Stimulated activated CD8-positive, alpha-beta memory T cell treated with anti-CD3 and anti-CD28 coated beads, Interleukin-12 subunit alpha, Interleukin-12 subunit beta, amount 100 ng/mL, for 1 hour (primary cell): Measurements from ENCODE around the gene CCNI2.

Experiments
- DNase-seq: peaks from one replicate; pipeline ENCODE4 v3.0.0-alpha.2; 2020; ENCODE audit warnings: low read depth

CCNI2 gene, protein sequence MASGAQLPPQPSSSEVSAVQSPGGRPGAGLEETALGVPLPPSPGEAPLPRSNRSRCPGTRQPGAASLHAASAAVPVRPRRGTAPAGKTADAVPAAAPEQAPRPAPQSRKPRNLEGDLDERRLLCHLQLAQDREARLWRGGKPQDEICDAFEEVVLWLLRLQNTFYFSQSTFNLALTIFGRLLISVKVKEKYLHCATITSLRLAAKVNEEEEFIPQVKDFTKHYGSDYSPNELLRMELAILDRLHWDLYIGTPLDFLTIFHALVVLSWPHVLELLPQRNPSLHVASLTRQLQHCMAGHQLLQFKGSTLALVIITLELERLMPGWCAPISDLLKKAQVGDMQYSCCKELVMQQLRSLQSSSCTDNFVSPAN

DNA sequence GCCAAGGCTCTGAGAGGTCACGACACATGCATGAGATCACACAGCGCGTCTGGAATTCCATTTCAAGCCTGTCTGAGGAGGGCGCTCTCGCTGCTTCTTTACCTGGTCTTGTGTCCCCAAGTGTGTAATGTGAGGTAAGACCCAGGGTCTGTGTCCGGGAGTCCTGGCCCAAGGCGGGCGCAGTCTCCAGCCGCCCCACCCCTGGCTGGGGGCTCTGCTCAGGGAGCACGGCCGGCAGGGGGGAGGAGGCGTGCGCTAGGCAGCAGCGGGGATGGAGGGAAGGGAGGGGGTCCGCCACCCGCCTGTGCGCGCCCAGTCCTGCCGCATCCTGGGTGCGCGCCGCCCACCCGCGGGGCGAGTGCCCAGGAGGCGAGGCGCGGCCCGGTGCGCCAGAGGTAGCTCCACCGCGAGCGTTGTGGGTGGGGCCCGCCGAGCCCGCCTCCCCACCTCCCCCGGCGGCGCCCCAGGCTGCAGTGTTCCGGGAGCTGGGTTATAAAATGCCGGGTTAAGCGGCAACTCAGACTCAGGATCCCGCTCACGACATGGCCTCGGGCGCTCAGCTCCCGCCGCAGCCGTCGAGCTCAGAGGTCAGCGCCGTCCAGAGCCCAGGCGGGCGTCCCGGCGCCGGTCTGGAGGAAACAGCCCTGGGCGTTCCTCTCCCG is at the start of gene CCNI2:
TSS of gene CCNI2 (plus strand) at position 473 of the 662 bp plus-strand sequence. CDS start at position 543, 70 bp downstream.
- peak; percentile 45 for DNase-seq

DNA sequence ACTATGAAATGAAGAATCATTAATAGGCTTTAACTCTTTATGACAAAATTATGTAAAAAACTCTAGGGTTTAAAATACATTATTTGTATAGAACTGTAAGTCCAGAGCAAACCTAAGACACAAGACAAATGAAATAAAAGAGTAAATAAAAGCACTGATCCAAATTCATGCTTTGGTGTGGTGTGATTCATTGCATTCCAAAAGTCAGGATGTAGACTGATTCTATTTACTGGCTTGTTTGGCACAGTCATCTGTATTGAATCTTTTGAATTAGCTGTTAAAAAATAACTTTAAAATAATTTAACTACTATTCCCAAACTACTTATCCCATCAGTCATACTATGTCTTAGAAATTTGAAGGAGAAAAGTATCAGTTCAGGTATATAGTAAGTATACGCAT is 42.4 kb upstream of the CCNI2 start:
- no peak for DNase-seq

DNA sequence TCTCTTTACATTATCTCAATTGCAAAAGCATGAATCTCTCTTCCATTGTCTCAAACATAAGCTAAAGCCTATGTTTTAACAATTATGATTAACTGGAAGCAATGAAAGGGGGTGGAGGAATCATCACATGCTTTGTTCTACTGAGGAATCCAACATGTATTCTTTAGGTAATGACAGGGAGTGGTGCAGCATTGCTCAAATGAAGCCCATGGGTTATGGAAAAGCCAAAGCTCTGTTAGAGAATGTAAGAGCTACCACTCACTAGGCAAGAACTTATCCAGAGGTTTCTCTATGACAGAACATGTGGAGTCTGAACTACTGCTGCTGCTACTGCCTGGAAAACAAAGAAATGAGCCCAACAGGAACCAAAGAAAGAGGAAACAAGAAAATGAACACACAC is 38.6 kb upstream of the CCNI2 start:
- no peak for DNase-seq

DNA sequence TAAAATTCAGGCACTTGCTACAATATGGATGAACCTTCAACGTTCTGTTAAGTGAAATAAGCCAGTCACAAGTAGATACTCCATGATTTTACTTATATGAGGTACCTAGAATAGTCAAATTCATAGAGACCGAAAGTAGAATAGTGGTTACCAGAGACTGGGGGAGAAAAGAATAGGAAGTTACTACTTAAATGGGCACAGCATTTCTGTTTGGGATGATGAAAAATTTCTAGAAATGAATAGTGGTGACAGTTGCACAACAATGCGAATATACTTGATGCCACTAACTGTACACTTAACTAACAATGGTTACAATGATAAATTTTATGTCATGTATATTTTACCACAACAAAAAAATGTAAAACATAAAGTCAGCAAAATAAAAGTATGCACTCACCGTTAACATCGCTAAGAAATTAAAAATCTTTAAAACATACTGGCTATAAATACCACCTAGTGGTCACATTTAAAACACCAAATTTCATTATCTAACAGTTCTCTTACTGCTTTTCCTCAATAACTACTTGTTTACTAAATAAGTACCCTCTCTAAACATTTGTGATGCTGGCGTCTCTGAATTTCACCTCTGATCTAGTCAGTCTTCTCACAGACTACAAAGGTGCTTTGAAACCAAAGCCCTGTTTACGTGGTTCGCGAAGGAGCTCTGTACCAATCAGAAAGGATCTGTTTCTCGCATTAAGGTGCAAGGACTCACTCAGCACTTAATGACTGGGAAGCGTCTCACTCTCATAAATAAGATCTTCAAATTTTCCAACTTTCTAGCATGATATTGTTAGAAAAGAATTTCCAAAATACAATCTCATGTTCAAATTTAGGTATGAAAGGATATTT is 32.5 kb upstream of the CCNI2 start:
- no peak for DNase-seq

DNA sequence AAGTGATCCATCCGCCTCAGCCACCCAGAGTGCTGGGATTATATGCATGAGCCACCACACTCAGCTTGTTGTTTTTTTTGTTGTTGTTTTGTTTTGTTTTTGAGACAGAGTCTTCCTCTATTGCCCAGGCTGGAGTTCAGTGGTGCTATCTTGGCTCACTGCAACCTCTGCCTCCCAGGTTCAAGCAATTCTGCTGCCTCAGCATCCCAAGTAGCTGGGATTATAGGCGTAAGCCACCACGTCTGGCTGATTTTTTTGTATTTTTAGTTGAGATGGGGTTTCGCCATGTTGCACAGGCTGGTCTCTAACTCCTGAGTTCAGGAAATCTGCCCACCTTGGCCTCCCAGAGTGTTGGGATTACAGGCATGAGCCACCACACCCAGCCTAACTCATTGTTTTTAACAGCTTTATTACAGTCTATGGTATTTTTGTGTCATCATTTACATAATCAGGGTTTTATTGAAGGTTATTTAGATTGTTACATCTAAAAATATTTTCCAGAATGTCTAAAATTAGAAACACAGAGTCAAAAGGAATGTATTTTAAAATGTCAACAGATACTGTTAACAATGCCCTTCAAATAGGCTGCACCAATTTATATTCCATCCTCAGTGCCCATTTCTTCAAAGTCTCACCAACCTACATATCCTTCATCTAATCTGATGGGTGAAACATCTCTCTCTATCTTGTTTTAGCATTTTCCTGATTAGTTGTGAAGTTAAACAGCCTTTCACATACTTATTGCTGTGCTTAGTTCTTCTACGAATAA is 28.5 kb upstream of the CCNI2 start:
- DNase-seq, result no peak

DNA sequence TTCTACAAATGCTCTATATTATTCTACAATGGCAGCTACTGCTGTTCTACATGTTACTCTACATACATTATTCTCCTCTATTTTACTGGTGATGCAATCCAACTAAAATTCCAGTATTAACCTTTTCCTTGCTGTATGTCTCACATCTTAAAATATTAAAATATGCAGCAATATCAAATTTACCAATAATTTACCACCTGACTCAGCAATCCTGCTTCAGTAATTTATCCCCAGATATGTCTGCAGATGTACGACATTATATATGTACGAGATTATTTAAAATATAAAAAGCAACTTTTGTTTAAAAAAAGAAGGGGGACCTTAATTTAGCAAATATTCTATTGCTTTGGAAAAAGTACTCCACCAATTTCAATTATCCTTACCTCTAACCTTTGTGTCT is 21.5 kb upstream of the CCNI2 start:
- no peak for DNase-seq

DNA sequence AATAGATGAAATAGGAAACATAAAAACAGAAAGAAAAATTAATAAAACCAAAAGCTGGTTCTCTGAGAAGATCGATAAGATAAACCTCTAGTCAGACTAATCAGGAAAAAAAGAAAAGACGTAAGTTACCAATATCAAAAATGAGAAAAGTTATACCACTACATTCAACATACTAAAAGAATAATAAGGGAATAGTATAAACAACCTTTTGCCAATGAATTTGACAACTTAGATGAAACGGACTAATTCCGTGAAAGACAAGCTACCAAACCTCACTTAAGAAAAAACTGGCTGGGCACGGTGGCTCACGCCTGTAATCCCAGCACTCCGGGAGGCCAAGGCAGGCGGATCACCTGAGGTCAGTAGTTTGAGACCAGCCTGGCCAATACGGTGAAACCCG is 17.3 kb upstream of the CCNI2 start:
- no peak for DNase-seq

DNA sequence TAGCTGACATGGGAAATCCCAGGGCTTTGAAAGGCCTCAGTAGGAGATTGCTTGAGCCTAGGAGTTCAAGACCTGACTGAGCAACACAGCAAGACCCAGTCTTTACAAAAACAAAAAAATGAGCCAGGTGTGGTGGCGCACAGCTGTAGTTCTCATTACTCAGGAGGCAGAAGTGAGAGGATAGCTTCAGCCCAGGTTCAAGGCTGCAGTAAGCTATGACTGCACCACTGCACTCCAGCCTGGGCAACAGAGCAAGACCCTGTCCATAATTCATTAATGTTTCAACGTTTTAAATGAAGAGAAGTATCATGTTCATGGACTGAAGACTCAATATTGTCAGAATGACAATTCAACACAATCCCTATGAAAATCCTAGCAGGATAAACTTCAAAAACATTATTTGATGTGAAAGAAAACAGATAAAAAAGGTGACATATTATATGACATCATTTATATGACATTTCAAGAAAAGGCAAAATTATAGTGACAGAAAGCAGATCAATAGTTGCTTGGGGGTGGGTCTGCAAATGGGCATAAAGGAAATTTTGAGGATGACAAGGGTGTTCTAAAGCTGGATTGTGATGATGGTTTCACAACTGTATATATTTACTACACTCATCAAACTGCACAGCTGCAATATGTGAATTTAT is 13.6 kb upstream of the CCNI2 start:
- no peak for DNase-seq

DNA sequence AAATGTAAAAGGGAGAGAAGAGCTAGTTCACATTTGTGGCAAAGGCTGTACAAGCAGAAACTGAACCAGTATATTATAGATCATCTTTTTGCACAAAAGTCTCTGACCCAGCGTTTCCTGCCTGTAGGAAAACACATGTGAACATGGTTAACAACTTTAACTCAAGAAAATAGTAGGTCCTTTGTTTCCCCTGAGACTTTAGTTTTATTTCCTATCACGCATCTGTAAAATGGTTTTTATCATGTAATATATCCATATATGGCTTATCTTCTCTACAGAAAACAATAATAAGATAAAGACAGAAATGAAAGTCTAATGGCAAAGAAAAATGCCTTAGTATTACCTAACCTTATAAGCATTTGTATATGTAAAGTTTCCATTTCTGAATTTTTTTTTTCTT is 12.5 kb upstream of the CCNI2 start:
- DNase-seq, result no peak

DNA sequence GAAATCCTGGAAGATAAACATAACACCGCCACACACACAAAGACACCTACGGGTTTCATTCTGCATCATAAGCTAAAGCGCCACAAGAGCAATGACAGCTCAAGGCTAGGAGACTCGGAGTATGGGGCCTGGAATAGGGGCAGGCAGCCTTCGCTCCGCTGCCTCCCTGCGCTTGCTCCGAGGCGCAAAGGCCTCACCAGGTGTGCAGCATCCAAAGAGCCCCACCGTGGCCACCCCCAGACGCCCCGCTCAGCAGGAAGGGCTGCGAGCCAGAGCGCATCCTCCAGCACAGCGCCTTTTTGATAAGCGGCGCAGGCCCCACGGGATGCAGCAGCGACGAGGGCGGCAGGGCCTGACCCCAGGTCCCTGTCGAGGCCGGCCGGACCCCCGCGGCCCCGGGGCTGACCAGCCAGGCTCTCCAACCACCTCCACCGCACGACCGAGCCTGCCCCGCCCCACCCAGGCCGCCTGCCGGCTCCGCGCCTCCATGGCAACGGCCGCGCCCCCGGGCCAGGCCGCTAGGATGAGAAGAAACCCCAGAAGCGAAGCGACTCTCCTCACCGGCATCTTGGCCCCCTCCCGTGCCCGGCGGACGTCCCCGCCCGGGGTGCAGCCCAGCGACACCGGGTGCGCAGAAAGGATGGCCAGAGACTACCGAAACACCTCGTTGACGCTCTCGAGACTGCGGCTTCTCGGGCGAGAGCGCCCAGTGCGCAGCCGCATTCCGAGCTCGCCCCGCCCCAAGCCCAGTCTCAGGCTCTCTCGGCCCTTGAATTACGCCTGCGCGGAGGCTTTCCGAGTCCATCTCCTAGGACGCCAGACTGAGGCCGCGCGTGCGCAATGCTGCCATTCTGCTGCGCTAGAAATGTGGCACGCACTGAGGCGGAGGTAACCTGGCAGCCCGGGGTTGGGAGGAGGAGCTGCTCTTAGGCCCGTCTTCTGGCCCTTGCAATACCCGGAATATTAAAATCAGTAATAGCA is 10.1 kb upstream of the CCNI2 start, which contains the start of gene KIF3A:
TSS of gene KIF3A (minus strand) at position 694 of the 981 bp plus-strand sequence. CDS start at position 567, 127 bp downstream.
- peak; percentile 98 for DNase-seq

DNA sequence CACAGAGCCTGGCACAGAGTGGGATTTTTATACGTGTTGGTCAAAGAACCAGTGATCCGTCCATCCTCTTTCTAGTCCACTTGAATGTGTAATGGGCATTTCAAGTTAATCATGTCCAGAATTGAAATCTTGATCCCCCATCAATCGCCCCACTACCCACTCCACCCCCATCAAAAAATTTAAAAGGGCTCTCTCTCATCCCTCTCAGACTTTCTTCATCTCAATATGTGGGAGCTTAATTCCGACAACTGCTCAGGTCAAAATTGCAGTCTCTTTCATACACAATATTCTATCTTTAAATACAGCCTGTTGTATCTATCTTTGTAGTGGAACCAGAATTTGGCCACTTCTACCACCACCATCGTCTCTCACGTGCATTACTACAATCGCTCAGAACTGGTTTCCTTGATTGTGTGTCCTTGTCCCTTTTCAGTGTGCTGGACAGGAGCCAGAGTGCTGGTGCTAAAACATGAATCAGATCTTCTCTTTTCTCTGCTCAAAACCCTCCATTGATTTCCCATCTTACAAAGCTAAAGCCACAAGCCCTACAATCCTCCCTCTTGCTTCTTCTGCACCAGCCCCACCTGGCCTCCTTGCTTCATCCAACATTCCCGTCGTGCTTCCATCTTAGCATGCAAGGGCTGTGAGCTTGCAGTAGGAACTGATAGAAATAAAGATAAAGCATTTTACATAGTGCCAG is 9.1 kb upstream of the CCNI2 start:
- no peak for DNase-seq

DNA sequence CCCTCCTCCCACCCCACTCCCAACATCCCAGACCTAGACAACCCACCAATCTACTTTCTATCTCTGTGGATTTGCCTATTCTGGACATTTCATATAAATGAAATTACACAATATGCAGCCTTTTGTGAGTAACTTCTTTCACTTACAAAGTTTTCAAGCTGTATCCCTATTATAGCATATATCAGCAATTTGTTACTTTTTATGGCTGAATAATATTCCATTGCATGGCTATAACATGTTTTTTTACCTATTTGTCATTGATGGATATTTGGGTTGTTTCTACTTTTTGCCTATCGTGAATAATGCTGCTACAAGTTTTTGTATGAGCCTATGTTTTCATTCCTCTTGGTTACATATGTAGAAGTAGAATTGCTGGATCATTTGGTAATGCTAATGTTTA is 8.0 kb upstream of the CCNI2 start:
- DNase-seq, result no peak

DNA sequence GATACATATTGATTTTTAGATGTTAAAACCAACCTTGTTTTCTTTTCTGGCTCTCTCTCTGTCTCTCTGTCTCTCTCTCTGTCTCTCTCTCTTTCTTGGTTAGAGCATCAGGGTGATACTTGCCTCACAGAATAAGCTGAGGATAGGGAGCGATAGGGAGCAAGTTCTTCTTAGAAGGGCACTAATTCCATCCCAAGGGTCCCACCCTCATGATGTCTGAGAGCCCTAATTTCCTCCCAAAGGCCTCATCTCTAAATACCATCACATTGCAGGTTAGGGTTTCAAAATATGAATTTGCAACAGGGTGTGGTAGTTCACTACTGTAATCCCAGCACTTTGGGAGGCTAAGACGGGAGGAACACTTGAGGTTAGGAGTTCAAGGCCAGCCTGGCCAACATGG is 5.1 kb upstream of the CCNI2 start:
- no peak for DNase-seq

DNA sequence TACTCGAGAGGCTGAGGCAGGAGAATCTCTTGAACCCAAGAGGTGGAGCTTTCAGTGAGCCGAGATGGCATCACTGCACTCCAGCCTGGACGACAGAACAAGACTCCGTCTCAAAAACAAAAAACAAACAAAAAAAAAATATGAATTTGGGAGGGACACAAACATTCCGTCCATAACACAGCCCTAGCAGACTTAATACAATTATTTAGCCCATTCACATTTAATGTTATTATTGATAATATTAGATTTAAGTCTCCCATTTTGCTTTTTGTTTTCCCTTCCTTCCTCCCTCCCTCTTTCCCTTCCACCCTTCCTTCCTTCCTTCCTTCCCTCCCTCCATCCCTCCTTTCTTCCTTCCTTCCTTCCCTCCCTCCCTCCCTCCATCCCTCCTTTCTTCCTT is 4.6 kb upstream of the CCNI2 start:
- no peak for DNase-seq

DNA sequence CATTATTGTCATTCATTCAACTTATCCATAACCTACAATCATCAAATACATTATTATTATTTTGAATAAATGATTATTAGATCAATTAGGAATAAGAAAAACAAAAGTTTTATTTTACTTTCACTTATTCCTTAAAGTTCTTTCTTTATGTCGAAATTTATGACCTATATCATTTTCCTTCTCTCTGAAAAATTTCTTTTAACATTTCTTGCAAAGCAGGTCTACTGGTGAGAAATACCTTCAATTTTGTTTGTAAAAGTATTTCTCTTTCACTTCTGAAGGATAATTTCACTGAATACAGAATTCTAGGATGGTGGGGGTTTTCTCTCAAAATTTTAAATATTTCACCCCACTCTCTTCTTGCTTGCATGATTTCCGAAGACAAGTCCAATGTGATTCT is 2.6 kb upstream of the CCNI2 start:
- DNase-seq, result no peak

DNA sequence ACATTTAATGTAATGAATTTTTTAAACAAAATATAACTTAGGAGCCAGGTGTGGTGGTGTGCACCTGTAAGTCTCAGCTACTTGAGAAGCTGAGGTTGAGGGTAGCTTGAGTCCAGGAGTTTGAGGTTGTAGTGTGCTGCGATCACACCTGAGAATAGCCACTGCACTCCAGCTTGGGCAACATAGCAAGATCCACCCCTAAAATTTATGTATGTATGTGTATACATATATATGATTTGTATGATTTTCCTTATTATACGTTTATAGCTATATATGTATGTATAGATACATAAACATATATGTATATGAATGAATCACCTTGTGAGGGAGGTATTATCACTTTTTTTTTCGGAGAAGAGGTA is 653 bp upstream of the CCNI2 start:
- DNase-seq, result no peak

DNA sequence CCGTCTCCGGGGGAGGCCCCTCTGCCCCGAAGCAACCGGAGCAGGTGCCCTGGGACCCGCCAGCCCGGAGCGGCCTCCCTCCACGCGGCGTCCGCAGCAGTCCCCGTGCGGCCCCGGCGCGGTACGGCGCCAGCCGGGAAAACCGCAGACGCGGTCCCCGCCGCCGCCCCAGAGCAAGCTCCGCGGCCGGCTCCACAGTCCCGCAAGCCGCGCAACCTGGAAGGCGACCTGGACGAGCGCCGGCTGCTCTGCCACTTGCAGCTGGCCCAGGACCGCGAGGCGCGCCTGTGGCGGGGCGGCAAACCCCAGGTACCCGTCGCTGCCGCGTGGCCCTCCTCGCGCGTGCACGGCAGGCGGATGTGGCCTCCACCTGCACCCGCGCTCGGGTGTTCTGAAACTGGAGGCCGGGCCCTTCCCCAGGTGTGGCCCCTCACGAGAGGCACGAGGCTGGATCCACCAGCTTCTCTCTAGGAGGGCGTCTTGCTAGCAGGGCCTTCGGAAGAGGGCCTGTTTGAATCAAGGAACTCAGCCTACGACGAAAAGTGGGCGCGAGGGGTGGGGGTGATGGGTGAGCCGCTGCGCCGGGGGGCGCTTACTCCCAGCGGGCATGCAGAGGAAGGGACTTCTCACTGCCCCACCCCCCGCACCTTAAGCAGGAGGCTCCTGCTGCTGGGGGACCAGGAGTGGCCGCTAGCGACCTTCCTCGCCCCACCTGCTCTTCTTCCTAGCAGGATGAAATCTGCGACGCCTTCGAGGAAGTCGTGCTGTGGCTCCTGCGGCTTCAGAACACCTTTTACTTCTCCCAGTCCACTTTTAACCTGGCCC is 602 bp downstream of the CCNI2 start:
- no peak for DNase-seq

DNA sequence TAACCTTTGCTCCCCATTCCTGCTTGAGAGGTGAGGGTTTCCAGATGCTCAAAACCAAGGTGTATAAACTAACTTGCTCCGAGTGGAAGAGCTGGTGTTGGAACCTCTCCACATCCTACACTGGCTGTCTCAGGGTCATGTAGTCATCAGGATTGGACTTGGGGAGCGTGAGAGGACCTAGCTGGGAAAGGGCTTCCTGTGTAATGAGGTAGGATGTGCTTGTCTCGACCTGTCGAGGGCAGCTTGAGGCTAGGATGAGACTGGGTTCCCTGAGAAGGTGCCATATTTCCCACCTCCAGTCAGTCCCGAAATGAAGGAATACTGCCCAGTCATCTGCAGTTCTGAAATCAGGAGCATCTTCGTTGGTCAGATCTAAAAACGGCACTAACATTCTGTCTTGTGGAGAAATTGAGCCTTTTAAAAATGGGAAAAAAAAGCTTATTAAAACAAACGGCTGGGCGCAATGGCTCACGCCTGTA is 1.3 kb downstream of the CCNI2 start:
- no peak for DNase-seq

DNA sequence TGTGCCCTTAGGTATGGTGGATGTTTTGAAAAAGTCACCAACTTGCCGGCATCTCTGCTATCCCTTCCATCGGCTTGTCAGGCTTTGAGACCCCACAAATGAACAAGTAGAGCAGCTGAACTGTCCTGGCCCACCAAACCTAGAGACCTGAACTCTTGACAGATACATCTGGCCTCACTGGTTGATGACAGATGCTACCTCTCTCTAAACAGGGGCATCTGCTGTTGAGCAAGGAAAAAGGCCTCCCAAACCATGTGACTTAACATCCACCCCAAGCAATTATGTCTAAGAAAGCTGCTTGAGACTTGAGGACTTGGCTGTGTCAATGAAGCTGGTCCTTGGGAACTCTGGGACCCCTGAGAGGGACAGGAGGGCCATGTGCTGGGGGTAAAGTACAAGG is 2.3 kb downstream of the CCNI2 start:
- DNase-seq, result no peak
